GM20000 (cell line): ENCODE results near the gene KRT9.

ENCODE experiments used
- DNase-seq: peaks from one replicate; pipeline ENCODE4 v3.0.0; 2012; ENCODE audit warnings: low spot score
- CTCF ChIP-seq: IDR thresholded peaks from 2 replicates; pipeline ENCODE4 v1.5.1; 2012; ENCODE audit warnings: mild to moderate bottlenecking, control low read depth; ENCODE audit errors: extremely low read depth, missing control alignments

KRT9 gene

DNA sequence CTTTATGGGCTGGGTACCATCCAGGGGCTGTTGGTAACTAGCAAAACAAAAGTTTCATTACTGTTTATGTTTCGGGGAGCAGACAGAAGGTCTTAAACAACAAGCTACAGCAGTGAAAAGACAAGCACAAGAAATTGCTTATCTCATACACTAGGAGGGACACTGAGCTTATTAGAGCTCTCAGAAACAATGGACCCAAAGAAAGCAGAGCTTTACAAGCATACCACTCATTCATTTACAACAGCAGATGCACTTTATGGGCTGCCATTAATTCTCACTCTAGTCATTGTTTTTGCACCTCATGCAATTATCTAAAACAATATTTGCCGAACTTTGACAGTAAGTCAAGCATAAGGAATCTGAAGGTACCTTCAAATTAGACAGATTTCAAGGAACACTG, 30.7 kb upstream of the KRT9 start:
- no peak for TF ChIP-seq CTCF
- DNase-seq, result no peak

DNA sequence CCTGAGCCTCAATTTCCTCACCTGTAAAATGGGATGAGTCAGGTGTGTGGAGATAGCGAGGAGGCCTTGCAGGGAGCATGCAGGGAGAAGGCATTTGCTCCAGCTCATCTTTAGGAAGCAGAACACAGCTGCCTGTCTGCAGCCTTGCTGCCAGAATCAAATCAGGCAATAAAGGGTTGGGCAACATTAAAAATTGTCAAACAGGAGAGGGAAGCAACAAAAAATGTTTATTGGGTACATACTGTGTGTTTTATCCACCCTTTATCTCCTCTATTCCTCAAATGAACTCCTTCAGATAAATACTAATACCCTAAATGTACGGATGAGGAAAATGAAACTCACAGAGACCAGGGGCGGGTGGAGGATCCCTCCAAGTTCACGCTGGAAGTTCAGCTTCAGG, 28.5 kb upstream of the KRT9 start:
- no peak for DNase-seq
- no peak for TF ChIP-seq CTCF

DNA sequence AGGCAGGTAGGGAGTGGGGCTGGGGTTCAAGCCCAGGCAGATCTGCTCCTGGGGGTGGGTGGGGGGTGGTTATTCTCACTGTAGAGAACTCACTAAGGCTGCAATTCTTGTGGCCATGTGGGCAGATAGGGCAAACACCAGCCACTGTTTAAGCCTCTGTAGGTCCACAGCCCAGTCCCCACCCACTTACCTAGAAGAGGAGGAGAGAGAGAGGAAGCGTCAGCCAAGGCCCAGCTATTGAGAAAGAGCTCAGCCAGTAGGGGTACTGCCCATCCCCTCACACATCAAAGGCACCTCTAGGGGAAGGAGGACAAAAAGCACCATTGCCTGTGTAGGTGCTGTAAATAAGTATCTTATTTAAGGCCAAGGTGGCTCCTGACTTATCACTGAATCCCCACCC, 27.8 kb upstream of the KRT9 start:
- no peak for TF ChIP-seq CTCF
- DNase-seq, result no peak

GRCh38 chr17:41595585-41595984, 23.7 kb upstream of the KRT9 start:
- DNase-seq, result no peak
- no peak for TF ChIP-seq CTCF

GRCh38 chr17:41594363-41594915, 22.6 kb upstream of the KRT9 start:
- no peak for TF ChIP-seq CTCF

DNA sequence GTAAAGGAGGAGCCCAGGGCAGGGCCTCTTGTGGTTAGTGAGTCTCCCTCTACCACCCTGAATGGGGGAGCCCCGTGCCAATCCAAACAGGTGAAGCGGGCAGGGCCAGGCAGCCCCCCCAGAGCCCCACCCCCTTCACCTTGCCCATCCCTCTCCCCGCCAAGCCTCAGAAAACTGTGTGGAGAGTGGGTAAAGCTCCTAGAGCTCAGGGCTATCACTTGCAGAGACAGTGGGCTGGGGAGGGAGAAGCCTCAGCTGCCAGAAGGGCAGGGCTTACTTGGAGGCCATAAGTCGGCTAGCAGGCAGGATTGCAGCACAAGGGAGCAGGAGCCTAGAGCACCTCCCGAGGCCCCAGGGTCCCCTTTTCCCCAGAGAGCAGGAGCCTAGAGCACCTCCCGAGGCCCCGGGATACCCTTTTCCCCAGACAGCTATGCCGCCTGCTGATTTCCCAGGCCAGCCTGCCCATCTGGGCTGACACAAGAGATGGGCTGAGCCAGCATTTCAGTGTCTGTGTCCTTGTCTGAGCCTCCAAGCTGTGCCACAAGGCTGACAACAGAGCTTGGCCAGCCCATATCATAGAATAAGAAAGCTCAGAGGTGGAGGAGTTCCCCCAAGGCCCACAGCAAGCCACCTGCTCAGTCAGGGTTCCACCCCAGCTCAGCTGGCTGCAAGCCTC, 21.6 kb upstream of the KRT9 start:
- no peak for TF ChIP-seq CTCF
- DNase-seq, result no peak

More at GRCh38 chr17:41594363-41594915, 22.6 kb upstream of the KRT9 start:
- no peak for DNase-seq

- TF ChIP-seq CTCF, result no peak
- DNase-seq, result no peak
These were observed 20.9 kb upstream of the KRT9 start for GRCh38 chr17:41592601-41593305.
